ENCODE results near the gene IDI2.
"Not testable (repeated sequence)": the region's sequence is repeated elsewhere in the genome, so short reads cannot be mapped to it uniquely, and the experiment has no call there.

Gene IDI2

GRCh38 chr10:1025683-1026082 lies at the start of gene IDI2:
TSS of gene IDI2 (minus strand) at chr10:1025859. CDS start at chr10:1024723, 1,136 bp downstream.
- no peak for DNase-seq (ENCODE audit: low read depth)

GRCh38 chr10:1074748-1075308 lies 49.2 kb upstream of the IDI2 start:
- no peak for DNase-seq (ENCODE audit: low read depth)

GRCh38 chr10:1074052-1074747 lies 48.5 kb upstream of the IDI2 start:
- no peak for DNase-seq (ENCODE audit: low read depth)

DNA sequence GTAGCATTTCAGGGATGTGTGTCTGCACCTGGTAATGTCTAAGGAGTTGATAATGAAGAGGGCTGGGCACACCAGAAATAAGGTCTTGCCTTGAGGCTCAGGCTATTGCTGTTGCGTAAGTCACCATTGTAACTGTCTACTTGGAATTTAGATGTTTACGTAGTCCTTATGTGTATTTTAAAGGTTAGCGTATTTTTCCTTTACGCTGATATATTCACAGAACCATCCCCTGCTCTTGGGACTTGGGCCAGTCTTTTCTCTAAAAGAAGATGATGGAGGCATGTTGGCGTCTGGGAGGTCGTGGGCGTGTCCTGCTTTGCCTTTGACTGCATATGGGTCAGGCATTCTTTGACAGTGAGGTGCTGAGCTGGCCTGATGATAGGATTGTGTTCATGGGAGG lies 45.3 kb upstream of the IDI2 start:
- no peak for DNase-seq (ENCODE audit: low read depth)

GRCh38 chr10:1068380-1069361 lies 43.0 kb upstream of the IDI2 start:
- no peak for DNase-seq (ENCODE audit: low read depth)

- DNase-seq (ENCODE audit: low read depth), result not testable (repeated sequence)
Measured at GRCh38 chr10:1066734-1067133, 41.1 kb upstream of the IDI2 start.

- no peak for DNase-seq (ENCODE audit: low read depth)
Measured at GRCh38 chr10:1064964-1065247, 39.2 kb upstream of the IDI2 start.

DNA sequence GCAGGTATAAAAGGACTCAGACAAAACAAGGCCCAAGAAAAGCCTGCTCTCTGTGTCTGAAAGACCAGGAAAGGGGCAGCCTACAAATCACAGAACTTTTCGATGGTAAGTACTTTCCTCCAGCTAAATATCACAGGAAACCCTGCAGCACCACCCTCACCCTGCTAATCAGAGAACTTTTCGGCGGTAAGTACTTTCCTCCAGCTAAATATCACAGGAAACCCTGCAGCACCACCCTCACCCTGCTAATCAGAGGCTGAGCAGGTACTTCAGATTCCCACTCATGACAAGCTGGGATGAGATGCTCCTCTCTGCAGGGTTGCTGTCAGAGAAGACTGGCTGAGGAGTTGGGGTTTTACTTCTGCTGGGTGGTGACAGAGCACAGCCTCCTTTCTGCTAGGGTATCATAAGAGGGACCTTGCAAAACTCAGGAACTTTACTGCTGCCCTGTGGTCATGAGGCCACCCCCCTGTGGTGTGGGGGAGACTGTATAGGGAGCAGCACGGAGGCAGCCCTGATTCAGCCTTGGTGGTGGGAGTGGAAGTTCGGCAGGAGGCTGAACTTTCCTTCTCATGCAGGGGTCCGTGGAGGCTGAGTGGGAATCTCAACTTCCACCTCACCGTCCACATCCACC lies 37.7 kb upstream of the IDI2 start:
- no peak for DNase-seq (ENCODE audit: low read depth)

GRCh38 chr10:1061930-1062774 lies 36.5 kb upstream of the IDI2 start:
- no peak for DNase-seq (ENCODE audit: low read depth)

GRCh38 chr10:1059902-1060301 lies 34.2 kb upstream of the IDI2 start:
- no peak for DNase-seq (ENCODE audit: low read depth)

- no peak for DNase-seq (ENCODE audit: low read depth)
Measured at GRCh38 chr10:1058017-1058416, 32.4 kb upstream of the IDI2 start.

DNA sequence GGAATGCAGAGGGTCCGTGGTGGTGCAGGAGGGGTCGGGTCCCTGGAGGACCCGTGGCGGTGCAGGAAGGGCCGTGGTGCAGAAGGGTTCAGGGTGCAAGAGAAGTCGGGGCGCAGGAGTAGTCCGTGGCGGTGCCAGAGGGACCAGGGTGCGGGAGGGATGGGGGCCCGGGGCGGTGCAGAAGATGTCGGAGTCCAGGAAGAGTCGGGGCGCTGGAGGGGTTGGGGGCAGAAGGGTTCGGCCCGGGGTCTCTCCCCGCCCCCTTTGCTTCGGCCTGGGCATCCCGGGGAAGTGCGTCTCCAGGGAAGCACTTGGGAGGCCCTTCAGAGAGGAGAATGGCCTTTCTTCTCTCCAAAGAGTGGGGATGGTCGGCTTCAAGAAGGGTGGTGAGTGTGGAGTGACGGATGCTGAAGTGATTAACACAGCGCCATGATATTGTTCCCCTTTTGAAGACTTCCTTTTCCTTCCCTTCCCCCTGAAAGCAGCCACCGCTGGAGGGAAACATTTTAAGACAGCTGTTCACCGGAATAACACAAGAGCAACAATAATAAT lies 31.5 kb upstream of the IDI2 start:
- no peak for DNase-seq (ENCODE audit: low read depth)

- peak; percentile 82 for DNase-seq (ENCODE audit: low read depth)
Measured at GRCh38 chr10:1056326-1057105, 30.9 kb upstream of the IDI2 start, which contains the start of gene WDR37. TSS of gene WDR37 (plus strand) at chr10:1056385. CDS start at chr10:1072156, 15,771 bp downstream.

- DNase-seq (ENCODE audit: low read depth), result no peak
Measured at GRCh38 chr10:1054684-1055083, 29.0 kb upstream of the IDI2 start.

- no peak for DNase-seq (ENCODE audit: low read depth)
Measured at GRCh38 chr10:1050554-1050953, 24.9 kb upstream of the IDI2 start.

- no peak for DNase-seq (ENCODE audit: low read depth)
Measured at GRCh38 chr10:1050145-1050544, 24.5 kb upstream of the IDI2 start.

- no peak for DNase-seq (ENCODE audit: low read depth)
Measured at GRCh38 chr10:1049425-1049958, 23.8 kb upstream of the IDI2 start.

DNA sequence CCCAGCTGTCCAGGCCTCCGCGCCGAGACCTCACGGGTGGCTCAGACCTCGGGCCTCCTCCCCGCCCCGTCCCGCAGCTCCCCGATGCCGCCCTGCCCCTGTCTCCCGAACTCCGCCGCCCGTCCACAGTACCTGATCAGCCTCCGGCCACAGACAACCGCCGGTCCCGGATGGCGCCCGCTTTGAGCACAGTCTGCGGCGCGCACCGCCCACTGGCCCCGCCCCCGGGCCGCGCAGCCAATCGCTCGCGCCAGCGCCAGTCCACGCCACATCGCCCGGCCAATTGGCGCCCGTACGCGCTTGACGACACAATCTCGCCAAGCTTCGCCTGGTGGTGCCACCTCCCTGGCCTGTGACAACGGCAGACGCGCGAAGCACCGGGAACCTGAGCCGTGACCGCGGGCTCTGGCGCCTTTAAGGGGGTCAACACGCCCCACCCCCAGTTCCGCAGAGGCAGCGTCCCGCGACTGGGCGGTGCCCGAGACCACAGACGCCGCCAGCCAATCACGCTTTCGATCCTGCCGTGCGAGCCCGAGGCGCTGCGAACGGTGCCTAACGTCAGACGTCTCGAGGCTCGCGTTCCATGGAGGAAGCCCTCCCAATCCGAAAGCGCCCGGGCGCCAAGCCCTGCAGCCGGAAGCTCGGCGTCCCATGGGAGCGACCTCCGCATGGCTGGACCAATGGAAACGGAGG lies 23.2 kb upstream of the IDI2 start, which contains the start of gene IDI1:
Gene IDI1 (minus strand): TSS at position 388 of the 693 bp plus-strand sequence. CDS start 116 bp downstream, at position 272.
- DNase-seq (ENCODE audit: low read depth), result peak; percentile 86

GRCh38 chr10:1048349-1048731 lies 22.7 kb upstream of the IDI2 start:
- no peak for DNase-seq (ENCODE audit: low read depth)

Measured in stimulated activated CD8-positive, alpha-beta memory T cell treated with anti-CD3 and anti-CD28 coated beads, Interleukin-7, amount 100 ng/mL, for 24 hours (primary cell).